NB4 (cell line): ENCODE data around the gene EDAR.

ENCODE experiments used
- DNase-seq: peaks from one replicate; pipeline ENCODE4 v3.0.0; 2010; ENCODE audit warnings: low read depth
- H3K4me3 ChIP-seq: one replicate; pipeline ENCODE4 v1.5.1; 2011; ENCODE audit warnings: mild to moderate bottlenecking, low read depth, low read length, moderate library complexity
- CTCF ChIP-seq: IDR thresholded peaks from one replicate; pipeline ENCODE4 v1.5.1; 2012; ENCODE audit warnings: low read depth, low read length
- MAX ChIP-seq: IDR thresholded peaks from 2 replicates; pipeline ENCODE4 v1.6.1; 2011; ENCODE audit warnings: low read depth, low read length
- MYC ChIP-seq: IDR thresholded peaks from 2 replicates; pipeline ENCODE4 v1.6.1; 2011; ENCODE audit warnings: low read depth, low read length
- POLR2A ChIP-seq: IDR thresholded peaks from 2 replicates; pipeline ENCODE4 v1.6.1; 2011; ENCODE audit warnings: mild to moderate bottlenecking; ENCODE audit not compliant: insufficient read length; ENCODE audit errors: extremely low read depth

Gene EDAR

GRCh38 chr2:108960006-108960405, 29.0 kb downstream of the EDAR start:
- H3K4me3 ChIP-seq = no peak overlapping the region
- DNase-seq = no peak
- TF ChIP-seq CTCF (no peak), POLR2A (no peak), MAX (no peak), MYC (no peak)

- DNase-seq = no peak
- no peak overlapping the region for H3K4me3 ChIP-seq
- no peak for TF ChIP-seq CTCF
Observed at GRCh38 chr2:108959401-108959800, 29.6 kb downstream of the EDAR start.

- TF ChIP-seq MAX = no peak
- TF ChIP-seq CTCF = no peak
- no peak for TF ChIP-seq MYC
- TF ChIP-seq POLR2A = no peak
- no peak for DNase-seq
- no peak overlapping the region for H3K4me3 ChIP-seq
Observed at GRCh38 chr2:108958632-108959341, 30.2 kb downstream of the EDAR start.

GRCh38 chr2:108958002-108958401, 31.0 kb downstream of the EDAR start:
- no peak for DNase-seq
- TF ChIP-seq CTCF (no peak), MAX (no peak), POLR2A (no peak), MYC (no peak)

GRCh38 chr2:108956375-108956774, 32.6 kb downstream of the EDAR start:
- no peak for DNase-seq
- TF ChIP-seq CTCF (no peak), MYC (no peak), POLR2A (no peak), MAX (no peak)
- H3K4me3 ChIP-seq = no peak overlapping the region

More at GRCh38 chr2:108958002-108958401, 31.0 kb downstream of the EDAR start:
- H3K4me3 ChIP-seq = no peak overlapping the region
